Brain microvascular endothelial cell (primary cell): ENCODE results near the gene SLC12A5.

Source experiments
- DNase-seq: peaks from one replicate; pipeline ENCODE4 v3.0.0-alpha.2; 2020
- H3K27ac ChIP-seq: fragments of 250-450 bp; sonication (Bioruptor Pico); 2 replicates; pipeline ENCODE4 v1.5.1; 2020; ENCODE audit warnings: mild to moderate bottlenecking, moderate library complexity
- H3K27me3 ChIP-seq: fragments of 250-450 bp; sonication (Bioruptor Pico); replicated peaks from 2 replicates; pipeline ENCODE4 v1.5.1; 2020; ENCODE audit warnings: mild to moderate bottlenecking
- H3K36me3 ChIP-seq: fragments of 250-450 bp; sonication (Bioruptor Pico); replicated peaks from 2 replicates; pipeline ENCODE4 v1.5.1; 2020; ENCODE audit warnings: mild to moderate bottlenecking
- H3K4me3 ChIP-seq: 2 replicates; pipeline ENCODE4 v1.5.1; 2011; ENCODE audit warnings: low read depth, mild to moderate bottlenecking, control low read depth, low read length, moderate library complexity
- in situ Hi-C: cut with HindIII; loops from 2 replicates; pipeline ENCODE4 v1.10.0; 2017; ENCODE audit warnings: low sequenced_read_pairs, low pct_ligation_motif_present
- TF ChIP-seq, protein P1 (sequence below): IDR thresholded peaks from 2 replicates; pipeline ENCODE4 v1.5.1; 2011; ENCODE audit warnings: low read depth, mild to moderate bottlenecking, moderate library complexity, low read length, control low read depth, inconsistent platforms; ENCODE audit errors: missing control alignments

The SLC12A5 gene

DNA sequence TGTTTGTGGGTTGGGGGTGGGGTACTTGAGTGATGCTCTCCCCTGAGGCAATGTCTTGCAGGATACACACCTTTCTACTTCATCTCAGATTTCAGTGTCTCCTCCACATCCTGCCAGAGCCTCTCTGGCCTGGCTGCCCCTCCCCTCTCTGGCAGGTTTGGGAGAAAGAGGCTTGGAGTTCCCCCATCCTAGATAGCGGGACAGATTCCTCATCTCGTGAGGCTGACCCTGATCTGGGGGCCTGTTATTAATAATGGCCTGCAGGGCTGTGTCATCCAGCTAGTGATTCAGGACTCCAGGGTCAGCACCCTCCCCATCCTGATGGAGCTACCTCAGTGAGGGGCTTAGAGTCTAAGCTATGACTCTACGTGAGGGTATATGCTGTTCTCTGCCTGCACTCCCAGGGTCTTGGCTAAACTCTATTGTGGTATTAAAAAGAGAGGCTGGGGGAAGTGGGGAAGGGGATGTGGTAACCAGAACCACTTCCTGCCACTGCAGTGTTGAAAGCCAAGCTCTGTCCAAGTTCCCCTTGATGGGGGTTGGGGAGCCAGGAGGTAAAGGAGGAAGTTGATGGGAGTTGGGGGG lies 24.0 kb upstream of the SLC12A5 start:
- TF ChIP-seq, protein P1, sequence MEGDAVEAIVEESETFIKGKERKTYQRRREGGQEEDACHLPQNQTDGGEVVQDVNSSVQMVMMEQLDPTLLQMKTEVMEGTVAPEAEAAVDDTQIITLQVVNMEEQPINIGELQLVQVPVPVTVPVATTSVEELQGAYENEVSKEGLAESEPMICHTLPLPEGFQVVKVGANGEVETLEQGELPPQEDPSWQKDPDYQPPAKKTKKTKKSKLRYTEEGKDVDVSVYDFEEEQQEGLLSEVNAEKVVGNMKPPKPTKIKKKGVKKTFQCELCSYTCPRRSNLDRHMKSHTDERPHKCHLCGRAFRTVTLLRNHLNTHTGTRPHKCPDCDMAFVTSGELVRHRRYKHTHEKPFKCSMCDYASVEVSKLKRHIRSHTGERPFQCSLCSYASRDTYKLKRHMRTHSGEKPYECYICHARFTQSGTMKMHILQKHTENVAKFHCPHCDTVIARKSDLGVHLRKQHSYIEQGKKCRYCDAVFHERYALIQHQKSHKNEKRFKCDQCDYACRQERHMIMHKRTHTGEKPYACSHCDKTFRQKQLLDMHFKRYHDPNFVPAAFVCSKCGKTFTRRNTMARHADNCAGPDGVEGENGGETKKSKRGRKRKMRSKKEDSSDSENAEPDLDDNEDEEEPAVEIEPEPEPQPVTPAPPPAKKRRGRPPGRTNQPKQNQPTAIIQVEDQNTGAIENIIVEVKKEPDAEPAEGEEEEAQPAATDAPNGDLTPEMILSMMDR, result no peak
- no peak for DNase-seq
- H3K36me3 ChIP-seq, result no peaks in the 10 kb centered on the region
- peaks cover 10% of the 10 kb centered on the region for H3K27me3 ChIP-seq
- H3K4me3 ChIP-seq, result no peak overlapping the region
- no peak overlapping the region for H3K27ac ChIP-seq
- in situ Hi-C loops, result no loop called here

DNA sequence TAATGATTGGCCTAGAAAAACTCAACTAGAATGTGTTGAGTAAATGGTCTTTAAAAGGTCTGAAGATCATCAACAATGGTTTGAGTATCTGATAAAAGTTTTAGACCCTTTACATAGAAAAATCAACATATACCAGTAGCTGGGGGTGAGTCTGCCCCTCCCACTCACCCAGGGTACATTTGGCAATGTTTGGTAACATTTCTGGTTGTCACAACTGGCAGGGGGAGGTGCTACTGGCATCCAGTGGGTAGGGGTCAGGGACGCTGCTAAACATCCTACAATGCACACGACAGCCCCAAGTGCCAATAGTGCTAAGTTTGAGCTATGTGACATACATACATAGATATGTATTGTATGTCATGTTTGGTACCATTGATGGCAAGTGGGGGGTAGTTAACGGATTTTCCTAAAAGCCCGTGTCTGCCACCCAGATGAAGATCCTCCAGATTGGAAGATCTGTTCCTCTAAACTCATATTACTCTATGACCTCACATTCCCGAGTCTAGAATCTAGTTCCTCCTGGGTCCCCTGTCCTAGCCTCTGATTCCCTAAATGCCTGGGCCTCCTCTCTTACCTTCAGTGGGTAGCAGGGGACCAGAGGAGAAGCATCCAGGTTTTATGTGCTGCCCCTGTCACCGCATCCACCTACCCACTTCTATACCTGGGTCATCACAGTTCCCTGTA lies 22.9 kb upstream of the SLC12A5 start:
- in situ Hi-C loops, result no loop called here
- no peak for DNase-seq
- H3K4me3 ChIP-seq, result no peak overlapping the region

DNA sequence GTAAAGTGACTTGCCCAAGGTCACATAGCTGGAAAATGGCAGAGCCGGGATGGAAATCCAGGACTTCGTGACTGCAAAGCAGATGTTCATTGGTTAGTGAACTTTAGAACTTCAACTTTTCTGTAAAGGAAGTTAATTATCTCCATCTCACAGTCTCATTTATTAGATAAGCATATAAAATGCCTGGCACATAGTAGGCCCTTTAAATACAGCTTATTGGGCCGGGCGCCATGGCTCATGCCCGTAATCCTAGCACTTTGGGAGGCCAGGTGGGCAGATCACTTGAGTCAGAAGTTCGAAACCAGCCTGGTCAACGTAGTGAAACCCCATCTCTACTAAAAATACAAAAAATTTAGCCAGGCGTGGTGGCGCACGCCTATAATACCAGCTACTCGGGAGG lies 22.1 kb upstream of the SLC12A5 start:
- Histone ChIP-seq H3K27ac (no peak overlapping the region), H3K36me3 (no peaks in the 10 kb centered on the region), H3K4me3 (no peak overlapping the region), H3K27me3 (peaks cover 25% of the 10 kb centered on the region)
- in situ Hi-C loops, result no loop called here
- no peak for DNase-seq
- TF ChIP-seq, protein P1, result no peak

More for the DNA sequence above, 22.9 kb upstream of the SLC12A5 start:
- TF ChIP-seq, protein P1, result no peak
- H3K27me3 ChIP-seq, result peaks cover 17% of the 10 kb centered on the region
- H3K27ac ChIP-seq, result no peak overlapping the region
- no peaks in the 10 kb centered on the region for H3K36me3 ChIP-seq

DNA sequence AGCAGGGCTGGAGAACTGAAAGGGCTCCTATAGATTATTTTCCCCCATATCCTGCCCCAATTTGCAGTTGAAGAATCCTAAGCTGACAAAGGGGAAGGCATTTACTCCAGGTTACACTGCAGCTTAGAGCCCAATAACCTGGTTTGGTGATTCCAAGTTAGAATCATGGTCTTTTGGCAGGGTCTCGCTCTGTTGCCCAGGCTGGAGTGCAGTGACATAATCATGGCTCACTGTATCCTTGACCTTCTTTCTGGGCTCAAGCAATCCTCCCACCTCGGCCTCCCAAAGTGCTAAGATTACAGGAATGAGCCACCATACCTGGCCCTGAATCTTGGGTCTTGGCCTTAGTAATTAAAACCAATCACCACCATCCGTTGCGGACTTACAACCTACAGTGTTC lies 21.3 kb upstream of the SLC12A5 start:
- in situ Hi-C loops, result no loop called here
- H3K27me3 ChIP-seq, result peaks cover 29% of the 10 kb centered on the region
- TF ChIP-seq, protein P1, result no peak
- no peak for DNase-seq
- no peaks in the 10 kb centered on the region for H3K36me3 ChIP-seq
- H3K27ac ChIP-seq, result no peak overlapping the region
- no peak overlapping the region for H3K4me3 ChIP-seq

DNA sequence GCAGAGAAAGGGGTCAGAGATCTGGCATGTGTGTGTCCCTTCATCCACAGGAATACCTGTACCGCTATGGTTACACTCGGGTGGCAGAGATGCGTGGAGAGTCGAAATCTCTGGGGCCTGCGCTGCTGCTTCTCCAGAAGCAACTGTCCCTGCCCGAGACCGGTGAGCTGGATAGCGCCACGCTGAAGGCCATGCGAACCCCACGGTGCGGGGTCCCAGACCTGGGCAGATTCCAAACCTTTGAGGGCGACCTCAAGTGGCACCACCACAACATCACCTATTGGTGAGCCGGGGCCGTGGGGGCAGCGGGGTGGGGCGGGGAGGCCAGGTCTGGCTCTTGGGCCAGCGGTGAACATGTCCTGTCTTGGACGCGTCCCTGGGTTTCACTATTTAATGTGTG lies 19.2 kb upstream of the SLC12A5 start:
- H3K27me3 ChIP-seq, result peaks cover 35% of the 10 kb centered on the region

More for the DNA sequence above, 19.2 kb upstream of the SLC12A5 start:
- Histone ChIP-seq H3K27ac (no peak overlapping the region), H3K4me3 (no peak overlapping the region), H3K36me3 (no peaks in the 10 kb centered on the region)
- in situ Hi-C loops, result no loop called here
- no peak for DNase-seq
- TF ChIP-seq, protein P1, result no peak
